ENCODE data around the gene GNGT2.

Gene GNGT2

DNA sequence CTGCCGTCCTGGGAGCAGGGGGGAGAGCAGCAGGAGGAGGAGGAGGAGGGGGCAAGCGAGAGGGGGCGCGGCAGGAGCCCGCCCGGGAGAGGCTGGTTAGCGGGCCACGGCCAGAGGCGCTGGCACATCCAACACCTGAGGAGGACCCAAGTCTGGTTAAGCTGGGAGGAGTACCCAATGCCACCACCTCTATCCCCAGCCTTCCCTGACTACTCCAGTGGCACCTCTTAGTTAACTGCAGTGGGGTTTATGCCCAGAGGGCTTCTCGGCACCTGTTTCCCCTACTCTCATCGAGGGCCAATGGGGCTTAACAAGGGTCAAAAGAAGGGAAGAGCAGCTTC, 14.6 kb upstream of the GNGT2 start:
- Histone ChIP-seq H3K4me1 (ENCODE audit: low read depth, poor library complexity, severe bottlenecking) (peaks cover 8% of the 10 kb centered on the region), H2AFZ (ENCODE audit: low read depth) (no peak overlapping the region), H3K27me3 (ENCODE audit: insufficient read depth, low read depth) (peaks cover 44% of the 10 kb centered on the region), H3K36me3 (ENCODE audit: insufficient read depth) (no peaks in the 10 kb centered on the region), H3K79me2 (ENCODE audit: insufficient read depth, low read depth) (no peaks in the 10 kb centered on the region), H3K4me2 (no peak overlapping the region), H3K9ac (no peak overlapping the region), H4K20me1 (ENCODE audit: insufficient read depth) (no peaks in the 10 kb centered on the region), H3K4me3 (IDR thresholded peaks at IDR 0.05; ENCODE audit: insufficient read depth, low read depth, low read length) (no peak overlapping the region), H3K27ac (no peak overlapping the region)
- TF ChIP-seq, protein P1, sequence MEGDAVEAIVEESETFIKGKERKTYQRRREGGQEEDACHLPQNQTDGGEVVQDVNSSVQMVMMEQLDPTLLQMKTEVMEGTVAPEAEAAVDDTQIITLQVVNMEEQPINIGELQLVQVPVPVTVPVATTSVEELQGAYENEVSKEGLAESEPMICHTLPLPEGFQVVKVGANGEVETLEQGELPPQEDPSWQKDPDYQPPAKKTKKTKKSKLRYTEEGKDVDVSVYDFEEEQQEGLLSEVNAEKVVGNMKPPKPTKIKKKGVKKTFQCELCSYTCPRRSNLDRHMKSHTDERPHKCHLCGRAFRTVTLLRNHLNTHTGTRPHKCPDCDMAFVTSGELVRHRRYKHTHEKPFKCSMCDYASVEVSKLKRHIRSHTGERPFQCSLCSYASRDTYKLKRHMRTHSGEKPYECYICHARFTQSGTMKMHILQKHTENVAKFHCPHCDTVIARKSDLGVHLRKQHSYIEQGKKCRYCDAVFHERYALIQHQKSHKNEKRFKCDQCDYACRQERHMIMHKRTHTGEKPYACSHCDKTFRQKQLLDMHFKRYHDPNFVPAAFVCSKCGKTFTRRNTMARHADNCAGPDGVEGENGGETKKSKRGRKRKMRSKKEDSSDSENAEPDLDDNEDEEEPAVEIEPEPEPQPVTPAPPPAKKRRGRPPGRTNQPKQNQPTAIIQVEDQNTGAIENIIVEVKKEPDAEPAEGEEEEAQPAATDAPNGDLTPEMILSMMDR (conservative IDR thresholded peaks at IDR 0.05; ENCODE audit: low read depth, low read length): no peak

DNA sequence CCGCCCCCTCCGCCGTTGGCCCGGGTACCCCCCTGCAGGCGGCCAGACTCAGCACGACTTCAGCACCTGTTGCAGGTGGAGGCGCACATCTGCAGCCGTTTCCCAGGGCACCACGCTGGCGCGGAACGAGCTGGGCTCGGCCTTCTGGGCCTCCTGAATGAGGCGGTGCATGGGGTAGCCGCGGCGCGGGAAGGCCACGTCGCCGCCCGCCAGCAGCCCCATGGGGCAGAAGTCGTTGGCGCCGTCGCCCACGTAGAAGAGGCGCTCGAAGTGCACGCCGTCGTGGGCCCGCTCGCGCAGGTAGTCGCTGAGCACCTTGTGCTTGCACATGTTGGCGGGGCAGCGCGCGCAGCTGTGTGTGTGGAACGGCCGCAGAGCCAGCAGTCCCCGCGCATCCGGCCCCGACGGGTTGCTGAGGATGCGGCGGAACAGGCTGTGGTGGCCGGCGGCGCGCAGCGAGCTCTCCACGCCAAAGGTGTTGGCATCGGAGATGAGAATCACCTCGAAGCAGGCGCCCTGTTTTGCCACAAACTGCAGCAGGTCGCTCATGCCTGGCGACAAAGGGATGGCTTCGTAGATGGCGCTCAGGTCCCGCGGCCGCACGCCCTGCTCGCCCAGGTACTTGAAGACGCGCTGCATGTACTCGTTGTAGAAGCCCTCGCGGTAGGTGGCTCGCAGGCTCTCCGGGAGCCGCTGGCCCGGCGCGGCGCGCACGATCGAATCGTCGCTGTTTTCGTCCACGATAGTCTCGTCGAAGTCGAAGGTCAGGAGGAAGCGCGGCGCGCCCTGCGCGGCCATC, 14.0 kb upstream of the GNGT2 start:
- no peak overlapping the region for H3K9ac ChIP-seq
- H2AFZ ChIP-seq (ENCODE audit: low read depth): no peak overlapping the region; the same call in 1 of the 2 replicates
- H3K4me2 ChIP-seq: no peak overlapping the region
- peaks cover 8% of the 10 kb centered on the region for H3K4me1 ChIP-seq (ENCODE audit: low read depth, poor library complexity, severe bottlenecking)
- no peaks in the 10 kb centered on the region for H4K20me1 ChIP-seq (ENCODE audit: insufficient read depth)
- H3K36me3 ChIP-seq (ENCODE audit: insufficient read depth): no peaks in the 10 kb centered on the region
- H3K79me2 ChIP-seq (ENCODE audit: insufficient read depth, low read depth): no peaks in the 10 kb centered on the region
- no peak overlapping the region for H3K27ac ChIP-seq
- peaks cover 38% of the 10 kb centered on the region for H3K27me3 ChIP-seq (ENCODE audit: insufficient read depth, low read depth)
- TF ChIP-seq, protein P1 (conservative IDR thresholded peaks at IDR 0.05; ENCODE audit: low read depth, low read length): no peak
- H3K4me3 ChIP-seq (IDR thresholded peaks at IDR 0.05; ENCODE audit: insufficient read depth, low read depth, low read length): no peak overlapping the region

DNA sequence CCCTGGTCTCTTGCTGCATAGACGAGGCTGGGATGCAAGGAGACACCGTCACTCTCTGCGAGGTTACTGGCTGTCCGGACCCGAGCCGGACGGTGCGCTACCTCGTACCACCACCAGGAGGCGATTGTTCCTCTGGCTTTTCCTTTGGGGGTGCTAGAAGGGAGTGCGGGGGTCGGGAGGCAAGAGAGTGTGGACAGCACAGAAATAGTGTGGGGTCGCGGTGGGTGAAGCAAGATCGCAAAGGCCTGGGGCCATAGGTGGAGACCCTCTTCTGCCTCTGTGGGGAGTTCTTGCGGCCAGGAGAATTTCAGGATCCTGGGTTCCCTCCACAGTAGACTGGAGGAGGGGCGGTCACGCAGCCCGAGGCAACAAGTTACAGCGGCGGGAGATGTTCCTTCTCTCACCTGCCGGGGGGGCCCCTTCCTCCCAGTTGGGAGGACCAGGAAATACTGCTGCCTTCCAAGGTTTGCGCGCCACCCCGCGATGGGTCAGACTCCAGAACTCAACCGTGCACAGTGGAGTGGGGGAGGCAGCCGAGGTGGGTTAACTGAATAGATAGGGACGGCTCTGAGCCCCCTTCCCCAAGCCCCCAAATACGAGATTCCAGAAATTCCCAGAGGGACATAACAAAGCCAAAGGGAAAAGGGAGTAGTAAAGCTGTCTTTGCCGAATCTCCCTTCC, 13.3 kb upstream of the GNGT2 start:
- Histone ChIP-seq H3K4me2 (peak overlapping the region; percentile 39; the same call in 1 of the 2 replicates), H3K4me1 (ENCODE audit: low read depth, poor library complexity, severe bottlenecking) (peaks cover 8% of the 10 kb centered on the region), H3K9ac (no peak overlapping the region), H4K20me1 (ENCODE audit: insufficient read depth) (no peaks in the 10 kb centered on the region), H3K79me2 (ENCODE audit: insufficient read depth, low read depth) (no peaks in the 10 kb centered on the region), H2AFZ (ENCODE audit: low read depth) (peak overlapping the region; percentile 17; the same call in 1 of the 2 replicates), H3K27ac (no peak overlapping the region), H3K36me3 (ENCODE audit: insufficient read depth) (no peaks in the 10 kb centered on the region), H3K27me3 (ENCODE audit: insufficient read depth, low read depth) (peaks cover 31% of the 10 kb centered on the region), H3K4me3 (IDR thresholded peaks at IDR 0.05; ENCODE audit: insufficient read depth, low read depth, low read length) (no peak overlapping the region)
- TF ChIP-seq, protein P1 (conservative IDR thresholded peaks at IDR 0.05; ENCODE audit: low read depth, low read length): peak; percentile 97

DNA sequence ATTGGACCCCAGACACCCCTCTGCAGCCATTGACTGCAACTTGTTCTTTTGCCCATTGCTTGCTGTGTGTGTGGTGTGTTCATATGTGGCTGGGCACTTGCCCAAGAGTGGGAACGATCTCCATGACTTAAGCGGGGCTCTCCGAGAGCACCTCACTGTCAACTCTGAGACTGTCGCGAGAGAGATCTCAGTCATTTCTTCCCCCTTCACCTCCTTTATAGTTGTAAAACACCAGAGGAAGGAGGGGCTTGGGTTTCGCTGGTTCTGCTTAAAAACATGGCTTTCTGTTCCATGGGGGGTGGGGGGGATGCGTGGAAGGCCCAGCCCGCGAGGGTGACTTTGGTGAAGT, 12.8 kb upstream of the GNGT2 start:
- no peak overlapping the region for H3K27ac ChIP-seq
- H4K20me1 ChIP-seq (ENCODE audit: insufficient read depth): no peaks in the 10 kb centered on the region
- no peaks in the 10 kb centered on the region for H3K36me3 ChIP-seq (ENCODE audit: insufficient read depth)
- H3K4me1 ChIP-seq (ENCODE audit: low read depth, poor library complexity, severe bottlenecking): peaks cover 8% of the 10 kb centered on the region
- peak overlapping the region; percentile 17; the same call in 1 of the 2 replicates for H2AFZ ChIP-seq (ENCODE audit: low read depth)
- peak overlapping the region; percentile 39; the same call in 1 of the 2 replicates for H3K4me2 ChIP-seq
- TF ChIP-seq, protein P1 (conservative IDR thresholded peaks at IDR 0.05; ENCODE audit: low read depth, low read length): no peak
- no peak overlapping the region for H3K4me3 ChIP-seq (IDR thresholded peaks at IDR 0.05; ENCODE audit: insufficient read depth, low read depth, low read length)
- H3K27me3 ChIP-seq (ENCODE audit: insufficient read depth, low read depth): peaks cover 31% of the 10 kb centered on the region
- no peak overlapping the region for H3K9ac ChIP-seq
- H3K79me2 ChIP-seq (ENCODE audit: insufficient read depth, low read depth): no peaks in the 10 kb centered on the region
